HG03280 (cell line): ENCODE results near the gene STC2.

Source experiments
- ATAC-seq: cut with Tn5 transposase; IDR thresholded peaks from one replicate; pipeline ENCODE4 v1.9.1; 2021; ENCODE audit warnings: mild to moderate bottlenecking, moderate library complexity; ENCODE audit not compliant: unreplicated experiment

Gene STC2

GRCh38 chr5:173268750-173269432, 59.3 kb downstream of the STC2 start:
- ATAC-seq = no peak

- ATAC-seq = no peak
Observed at GRCh38 chr5:173265433-173265832, 62.8 kb downstream of the STC2 start.
